ENCODE measurements around the gene USP5.

- TF ChIP-seq EP300 (IDR thresholded peaks at IDR 0.05) (no peak), CTCF (IDR thresholded peaks at IDR 0.05) (no peak)
Observed at GRCh38 chr12:6914246-6914946, 62.4 kb downstream of the USP5 start, which contains the start of gene ENO2.
